ENCODE measurements around the gene ARHGAP20.
"Not testable (repeated sequence)": the region's sequence is repeated elsewhere in the genome, so short reads cannot be mapped to it uniquely, and the experiment has no call there.

ARHGAP20 gene

GRCh38 chr11:110634370-110634769 is 77.9 kb downstream of the ARHGAP20 start:
- Histone ChIP-seq H3K4me3 (no peak overlapping the region), H3K4me1 (no peaks in the 10 kb centered on the region), H3K27ac (no peak overlapping the region), H3K36me3 (no peaks in the 10 kb centered on the region), H3K9me3 (no peaks in the 10 kb centered on the region), H3K27me3 (no peaks in the 10 kb centered on the region)
- intact Hi-C loops (cut with DNase I; ENCODE audit: low total_unique reads), result no loop called here
- no peak for TF ChIP-seq CTCF (IDR thresholded peaks at IDR 0.05)
- no peak for DNase-seq

- H3K27ac ChIP-seq, result no peak overlapping the region
- no peak for TF ChIP-seq CTCF (IDR thresholded peaks at IDR 0.05)
- intact Hi-C loops (cut with DNase I; ENCODE audit: low total_unique reads), result no loop called here
- no peaks in the 10 kb centered on the region for H3K36me3 ChIP-seq
- DNase-seq, result no peak
- H3K4me3 ChIP-seq, result no peak overlapping the region
- no peaks in the 10 kb centered on the region for H3K27me3 ChIP-seq
- H3K4me1 ChIP-seq, result no peaks in the 10 kb centered on the region
- H3K9me3 ChIP-seq, result no peaks in the 10 kb centered on the region
Measured at GRCh38 chr11:110631551-110631950, 80.7 kb downstream of the ARHGAP20 start.

GRCh38 chr11:110629594-110629993 is 82.6 kb downstream of the ARHGAP20 start:
- intact Hi-C loops (cut with DNase I; ENCODE audit: low total_unique reads), result no loop called here
- DNase-seq, result no peak
- no peak for TF ChIP-seq CTCF (IDR thresholded peaks at IDR 0.05)

GRCh38 chr11:110621826-110622225 is 90.4 kb downstream of the ARHGAP20 start:
- no peak overlapping the region for H3K27ac ChIP-seq
- H3K4me3 ChIP-seq, result no peak overlapping the region
- no peaks in the 10 kb centered on the region for H3K27me3 ChIP-seq
- no peaks in the 10 kb centered on the region for H3K4me1 ChIP-seq
- DNase-seq, result no peak
- intact Hi-C loops (cut with DNase I; ENCODE audit: low total_unique reads), result no loop called here
- H3K36me3 ChIP-seq, result no peaks in the 10 kb centered on the region
- no peak for TF ChIP-seq CTCF (IDR thresholded peaks at IDR 0.05)
- H3K9me3 ChIP-seq, result no peaks in the 10 kb centered on the region

More at GRCh38 chr11:110629594-110629993, 82.6 kb downstream of the ARHGAP20 start:
- Histone ChIP-seq H3K9me3 (no peaks in the 10 kb centered on the region), H3K27ac (no peak overlapping the region), H3K4me1 (no peaks in the 10 kb centered on the region), H3K36me3 (no peaks in the 10 kb centered on the region), H3K4me3 (no peak overlapping the region), H3K27me3 (no peaks in the 10 kb centered on the region)

- H3K4me1 ChIP-seq; H3K27me3 ChIP-seq; H3K9me3 ChIP-seq; DNase-seq; H3K4me3 ChIP-seq; intact Hi-C loops (cut with DNase I; ENCODE audit: low total_unique reads); H3K36me3 ChIP-seq; H3K27ac ChIP-seq: not testable (repeated sequence)
Measured at GRCh38 chr11:110619366-110619765, 92.9 kb downstream of the ARHGAP20 start.

- Histone ChIP-seq H3K4me3 (no peak overlapping the region), H3K4me1 (no peaks in the 10 kb centered on the region), H3K27ac (no peak overlapping the region), H3K9me3 (no peaks in the 10 kb centered on the region), H3K27me3 (no peaks in the 10 kb centered on the region), H3K36me3 (no peaks in the 10 kb centered on the region)
- TF ChIP-seq CTCF (IDR thresholded peaks at IDR 0.05), result no peak
- no peak for DNase-seq
- intact Hi-C loops (cut with DNase I; ENCODE audit: low total_unique reads), result no loop called here
Measured at GRCh38 chr11:110614031-110614430, 98.2 kb downstream of the ARHGAP20 start.
